Coronary artery (tissue), 2 donors: Measurements from ENCODE around the gene SLC6A12.

Source experiments
- DNase-seq: peaks from one replicate; pipeline ENCODE4 v3.0.0-alpha.2; 2017; ENCODE audit warnings: low spot score
- H3K27ac ChIP-seq, 2 donors: fragments of 200-600 bp; sonication (generic); one replicate each; pipeline ENCODE4 v1.5.1; 2016 to 2019
- H3K4me3 ChIP-seq: fragments of 200-600 bp; sonication (generic); 2 replicates; pipeline ENCODE4 v1.5.1; 2016; ENCODE audit warnings: mild to moderate bottlenecking, moderate library complexity
- TF ChIP-seq, protein P1 (sequence below): fragments of 200-600 bp; sonication (generic); IDR thresholded peaks from one replicate; pipeline ENCODE4 v1.5.1; 2019; ENCODE audit warnings: antibody characterized with exemption

The SLC6A12 gene

DNA sequence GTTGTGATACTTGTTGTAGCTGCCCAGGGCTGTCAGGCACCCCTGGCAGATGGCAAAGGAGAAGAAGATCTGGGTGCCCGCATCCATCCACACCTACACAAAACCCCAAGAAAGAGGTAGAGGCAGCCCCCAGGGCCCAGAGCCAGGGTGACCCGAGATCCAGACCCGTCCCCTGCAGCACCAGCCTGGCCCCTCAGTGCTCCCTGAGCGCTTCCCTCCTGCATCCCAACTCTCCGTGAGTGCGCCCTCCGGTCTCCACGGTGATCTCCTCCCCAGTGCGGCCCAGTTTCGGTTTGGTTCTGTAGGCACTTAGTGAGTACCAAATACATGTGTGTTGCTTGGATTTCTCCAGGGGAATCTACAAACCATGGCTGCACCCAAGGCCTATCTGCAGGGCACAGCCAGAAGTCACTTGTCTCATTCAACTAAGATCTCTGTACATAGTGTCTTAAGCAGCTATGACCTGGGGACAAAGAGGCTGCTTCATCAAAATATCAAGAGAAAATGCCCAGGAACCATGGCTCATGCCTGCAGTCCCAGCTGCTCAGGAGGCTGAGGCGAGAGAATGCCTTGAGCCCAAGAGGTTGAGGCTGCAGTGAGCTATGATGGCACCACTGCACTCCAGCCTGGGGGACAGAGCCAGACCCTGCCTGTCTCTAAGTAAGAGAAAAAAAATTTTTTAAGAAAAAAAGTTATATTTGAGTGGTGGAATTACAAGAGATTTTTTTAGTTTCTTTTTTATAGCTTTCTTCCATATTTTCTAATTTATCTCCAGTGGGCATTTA is 15.9 kb downstream of the SLC6A12 start:
- TF ChIP-seq, protein P1, sequence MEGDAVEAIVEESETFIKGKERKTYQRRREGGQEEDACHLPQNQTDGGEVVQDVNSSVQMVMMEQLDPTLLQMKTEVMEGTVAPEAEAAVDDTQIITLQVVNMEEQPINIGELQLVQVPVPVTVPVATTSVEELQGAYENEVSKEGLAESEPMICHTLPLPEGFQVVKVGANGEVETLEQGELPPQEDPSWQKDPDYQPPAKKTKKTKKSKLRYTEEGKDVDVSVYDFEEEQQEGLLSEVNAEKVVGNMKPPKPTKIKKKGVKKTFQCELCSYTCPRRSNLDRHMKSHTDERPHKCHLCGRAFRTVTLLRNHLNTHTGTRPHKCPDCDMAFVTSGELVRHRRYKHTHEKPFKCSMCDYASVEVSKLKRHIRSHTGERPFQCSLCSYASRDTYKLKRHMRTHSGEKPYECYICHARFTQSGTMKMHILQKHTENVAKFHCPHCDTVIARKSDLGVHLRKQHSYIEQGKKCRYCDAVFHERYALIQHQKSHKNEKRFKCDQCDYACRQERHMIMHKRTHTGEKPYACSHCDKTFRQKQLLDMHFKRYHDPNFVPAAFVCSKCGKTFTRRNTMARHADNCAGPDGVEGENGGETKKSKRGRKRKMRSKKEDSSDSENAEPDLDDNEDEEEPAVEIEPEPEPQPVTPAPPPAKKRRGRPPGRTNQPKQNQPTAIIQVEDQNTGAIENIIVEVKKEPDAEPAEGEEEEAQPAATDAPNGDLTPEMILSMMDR = no peak
- no peak for DNase-seq
- no peak overlapping the region for H3K4me3 ChIP-seq

GRCh38 chr12:197347-197746 is 16.6 kb downstream of the SLC6A12 start:
- H3K27ac ChIP-seq = no peak overlapping the region
- no peak overlapping the region for H3K4me3 ChIP-seq
- TF ChIP-seq, protein P1 = no peak
- no peak for DNase-seq

More for the DNA sequence above, 15.9 kb downstream of the SLC6A12 start:
- no peak overlapping the region for H3K27ac ChIP-seq

DNA sequence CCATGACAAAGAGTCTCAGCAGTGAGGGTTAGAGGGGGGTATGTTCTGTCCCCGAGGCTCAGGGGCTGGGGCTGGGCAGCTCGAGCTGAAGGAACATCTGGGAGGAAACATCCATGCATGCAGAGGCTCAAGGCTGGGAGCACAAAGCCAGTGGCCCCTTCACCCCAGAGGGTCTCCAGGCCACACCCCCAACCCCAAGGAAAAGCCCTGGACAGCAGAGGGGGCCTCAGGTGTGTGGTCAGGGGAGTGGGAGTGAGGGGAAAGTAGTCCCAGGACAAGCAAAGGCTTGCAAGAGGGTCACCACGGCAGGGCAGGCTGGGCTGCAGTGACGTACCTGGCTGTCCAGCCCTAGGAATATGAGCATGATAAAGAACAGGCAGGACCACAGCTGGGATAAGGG is 17.5 kb downstream of the SLC6A12 start:
- TF ChIP-seq, protein P1 = no peak
- H3K4me3 ChIP-seq = no peak overlapping the region
- H3K27ac ChIP-seq = no peak overlapping the region
- DNase-seq = no peak

GRCh38 chr12:195951-196350 is 18.0 kb downstream of the SLC6A12 start:
- Histone ChIP-seq H3K27ac (no peak overlapping the region), H3K4me3 (no peak overlapping the region)
- no peak for DNase-seq
- TF ChIP-seq, protein P1 = no peak

GRCh38 chr12:195156-195555 is 18.8 kb downstream of the SLC6A12 start:
- TF ChIP-seq, protein P1 = no peak
- H3K4me3 ChIP-seq = no peak overlapping the region
- no peak overlapping the region for H3K27ac ChIP-seq
- no peak for DNase-seq

DNA sequence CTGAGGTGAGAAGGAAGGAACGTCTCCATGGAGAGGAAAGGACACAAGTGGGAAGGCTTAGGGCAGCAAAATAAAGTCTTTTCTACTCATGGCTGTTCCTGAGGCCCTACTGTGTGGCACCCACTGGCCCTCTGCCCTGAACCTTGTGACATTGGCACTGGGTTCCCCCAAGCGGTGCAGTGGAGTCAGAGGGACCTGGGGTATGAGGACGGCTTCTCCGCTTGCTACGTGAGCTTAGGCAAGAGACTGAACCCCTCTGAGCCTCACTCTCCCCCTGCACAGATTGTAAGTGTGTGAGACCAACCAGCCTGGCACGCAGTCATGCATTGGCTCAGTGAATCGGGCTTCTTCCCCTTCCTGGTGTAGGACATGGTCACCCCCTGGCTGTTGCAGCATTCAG is 19.7 kb downstream of the SLC6A12 start:
- no peak overlapping the region for H3K4me3 ChIP-seq
- H3K27ac ChIP-seq = no peak overlapping the region
- no peak for DNase-seq
- TF ChIP-seq, protein P1 = no peak

DNA sequence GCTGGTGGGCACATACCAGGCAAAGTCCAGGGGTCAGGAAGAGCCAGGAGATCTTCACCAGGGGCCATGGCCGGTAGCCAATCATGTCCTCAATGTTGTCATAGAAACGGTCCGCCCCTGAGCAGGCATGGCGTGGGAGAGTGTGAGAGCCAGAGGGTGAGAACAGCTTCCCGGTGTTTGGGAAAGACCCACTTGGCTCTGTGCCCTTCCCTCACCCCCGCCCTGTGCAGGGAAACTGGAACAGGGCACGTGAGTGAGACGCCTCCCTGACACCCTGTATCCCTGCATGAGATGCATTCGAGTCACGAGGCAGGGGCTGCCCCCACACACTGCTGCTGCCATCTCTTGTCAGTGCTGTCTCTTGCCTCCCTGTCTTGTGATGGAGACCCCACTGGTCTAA is 20.7 kb downstream of the SLC6A12 start:
- H3K27ac ChIP-seq = no peak overlapping the region
- no peak overlapping the region for H3K4me3 ChIP-seq
- DNase-seq = no peak
- TF ChIP-seq, protein P1 = no peak
